Transverse colon (tissue), 4 donors: ENCODE measurements around the gene PAGE4. TPM values are rescaled to one million over a fixed set of nuclear protein-coding genes. Genes with fewer than 3 reads are reported as not detected.

Source experiments
- DNase-seq: peaks from one replicate; pipeline ENCODE4 v3.0.0-alpha.2; 2019
- H3K27ac ChIP-seq, 4 donors: fragments of 200-600 bp; sonication (generic); 2 replicates each; pipeline ENCODE4 v1.5.1; 2016 to 2018; ENCODE audit warnings: inconsistent platforms in 4 of 4
- H3K27me3 ChIP-seq: fragments of 200-600 bp; sonication (generic); 2 replicates; pipeline ENCODE4 v1.5.1; 2017; ENCODE audit warnings: inconsistent platforms
- H3K36me3 ChIP-seq, 4 donors: fragments of 200-600 bp; sonication (generic); 2 replicates each; pipeline ENCODE4 v1.5.1; 2017 to 2019; ENCODE audit warnings: inconsistent platforms in 4 of 4
- H3K4me1 ChIP-seq, 4 donors: fragments of 200-600 bp; sonication (generic); 2 replicates each; pipeline ENCODE4 v1.5.1; 2017 to 2020; ENCODE audit warnings: inconsistent platforms in 4 of 4
- H3K4me3 ChIP-seq, 4 donors: fragments of 200-600 bp; sonication (generic); 1 replicate in 1 of 4; 2 replicates in 3 of 4; pipeline versions ENCODE4 v1.5.1 to v1.6.1; 2017 to 2019; ENCODE audit warnings: inconsistent platforms in 4 of 4
- H3K9me3 ChIP-seq, 2 donors: fragments of 200-600 bp; sonication (generic); 2 replicates each; pipeline ENCODE4 v1.5.1; 2017 to 2019; ENCODE audit warnings: inconsistent platforms in 2 of 2
- EP300 ChIP-seq: sonication (generic); formaldehyde crosslinking; IDR thresholded peaks from one replicate; pipeline ENCODE4 v1.6.1; 2017; ENCODE audit warnings: antibody characterized with exemption, low read depth
- POLR2A ChIP-seq: fragments of 450-650 bp; IDR thresholded peaks from one replicate; pipeline ENCODE4 v1.6.1; 2016; ENCODE audit warnings: antibody characterized with exemption, mild to moderate bottlenecking, moderate library complexity
- POLR2AphosphoS5 ChIP-seq, 3 donors: sonication (generic); formaldehyde crosslinking; IDR thresholded peaks; one replicate each; pipeline ENCODE4 v1.6.1; 2016; ENCODE audit warnings: antibody characterized with exemption in 3 of 3
- whole genome bisulfite sequencing, 2 donors: methylation state at CpG; one replicate each; pipeline ENCODE4 v1.1.5; 2018; ENCODE audit warnings: low coverage in 1 of 2; 5-methylcytosine and 5-hydroxymethylcytosine counted together
- in situ Hi-C, 4 donors: fragments of 200-750 bp; cut with MboI; loops; one replicate each; pipeline versions ENCODE4 v1.15.0 to v1.15.1; 2017; ENCODE audit warnings: low sequenced_read_pairs in 3 of 4, low pct_ligation_motif_present in 1 of 4, low pct_unique_long_range_greater_than_20kb in 1 of 4
- intact Hi-C: fragments of 100-400 bp; cut with DNase I; formaldehyde crosslinking; loops from one replicate; pipeline ENCODE4 v1.15.1; 2023; ENCODE audit warnings: low total_unique reads
- total RNA-seq, 4 donors: library from RNA; depleted of rRNA; stranded (reverse); fragments of >200 nt; gene quantifications; one replicate each; pipeline ENCODE4 v1.1.0, GENCODE V29; 2016
- TF ChIP-seq, protein P1 (sequence below), 5 experiments: fragments of 200-600 bp in 3 of 5; fragments of 450-650 bp in 2 of 5; sonication (generic) in 3 of 5; IDR thresholded peaks; 1 replicate in 2 of 5; 2 replicates in 3 of 5; pipeline ENCODE4 v1.5.1; 2016 to 2017; ENCODE audit warnings: antibody characterized with exemption in 5 of 5, inconsistent platforms in 3 of 5, mild to moderate bottlenecking in 2 of 5, moderate library complexity in 1 of 5

PAGE4 gene
- total RNA-seq, 4 donors from 2014 or later = not detected

DNA sequence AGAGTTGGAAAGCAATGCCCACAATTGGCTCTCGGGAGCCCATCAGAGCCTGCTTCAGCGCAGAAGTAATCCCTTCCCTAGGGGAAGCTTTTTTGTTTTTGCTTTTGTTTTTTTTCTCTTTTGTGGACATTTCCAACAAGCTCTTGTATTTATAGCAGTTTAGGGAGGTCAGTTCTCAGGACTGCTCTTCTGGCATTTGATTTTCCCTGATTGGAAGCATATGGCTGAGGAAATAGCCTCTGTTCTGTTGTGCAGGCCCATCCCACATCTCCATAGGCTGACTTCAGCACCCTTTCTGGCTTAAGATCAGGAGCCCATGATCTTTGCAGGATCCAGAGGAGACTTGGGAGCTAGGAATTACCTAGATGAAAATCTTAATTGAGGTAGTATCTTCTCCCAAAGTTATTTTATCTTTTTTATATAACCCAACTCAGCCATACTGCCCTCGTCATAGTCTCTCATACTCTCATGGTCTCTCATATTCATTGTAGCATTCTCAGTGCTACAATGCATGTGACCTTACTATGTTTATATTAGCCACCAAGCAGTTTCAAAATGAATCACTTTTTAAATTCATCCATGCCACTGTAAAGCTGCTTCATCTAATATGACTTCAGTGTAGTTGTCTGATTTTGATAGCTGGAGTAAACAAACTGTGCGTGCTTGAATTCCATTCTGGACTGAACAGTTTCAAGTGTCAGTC, 16.7 kb downstream of the PAGE4 start:
- in situ Hi-C loops = no loop called here
- no peak for DNase-seq
- H3K4me3 ChIP-seq = no peak overlapping the region

DNA sequence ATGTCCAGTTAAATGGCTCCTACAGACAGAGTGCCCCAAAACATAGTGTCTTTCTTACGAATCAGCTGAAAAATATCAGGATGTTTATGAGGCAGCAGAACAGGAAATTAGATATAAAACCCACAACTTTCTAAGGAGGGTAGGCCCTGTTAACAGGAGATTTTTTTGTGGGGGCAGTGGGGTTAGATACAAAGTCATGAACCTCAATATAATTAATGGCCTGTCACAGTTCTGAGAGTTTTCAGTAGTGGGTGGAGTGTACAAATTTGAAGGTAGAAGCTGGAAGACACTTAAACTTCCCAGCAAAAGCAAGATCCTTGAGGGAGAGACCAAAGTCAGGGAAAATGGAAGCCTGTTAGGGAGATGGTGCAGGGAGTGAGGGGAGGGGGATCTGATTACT, 17.4 kb downstream of the PAGE4 start:
- no peaks in the 10 kb centered on the region for H3K4me1 ChIP-seq
- H3K9me3 ChIP-seq = no peaks in the 10 kb centered on the region
- H3K4me3 ChIP-seq = no peak overlapping the region
- H3K27ac ChIP-seq = no peak overlapping the region
- in situ Hi-C loops = no loop called here
- no peak for DNase-seq
- intact Hi-C loops = no loop called here
- no peaks in the 10 kb centered on the region for H3K36me3 ChIP-seq
- TF ChIP-seq POLR2AphosphoS5 (IDR thresholded peaks at IDR 0.05) (no peak), EP300 (no peak), POLR2A (no peak)
- TF ChIP-seq, protein P1, sequence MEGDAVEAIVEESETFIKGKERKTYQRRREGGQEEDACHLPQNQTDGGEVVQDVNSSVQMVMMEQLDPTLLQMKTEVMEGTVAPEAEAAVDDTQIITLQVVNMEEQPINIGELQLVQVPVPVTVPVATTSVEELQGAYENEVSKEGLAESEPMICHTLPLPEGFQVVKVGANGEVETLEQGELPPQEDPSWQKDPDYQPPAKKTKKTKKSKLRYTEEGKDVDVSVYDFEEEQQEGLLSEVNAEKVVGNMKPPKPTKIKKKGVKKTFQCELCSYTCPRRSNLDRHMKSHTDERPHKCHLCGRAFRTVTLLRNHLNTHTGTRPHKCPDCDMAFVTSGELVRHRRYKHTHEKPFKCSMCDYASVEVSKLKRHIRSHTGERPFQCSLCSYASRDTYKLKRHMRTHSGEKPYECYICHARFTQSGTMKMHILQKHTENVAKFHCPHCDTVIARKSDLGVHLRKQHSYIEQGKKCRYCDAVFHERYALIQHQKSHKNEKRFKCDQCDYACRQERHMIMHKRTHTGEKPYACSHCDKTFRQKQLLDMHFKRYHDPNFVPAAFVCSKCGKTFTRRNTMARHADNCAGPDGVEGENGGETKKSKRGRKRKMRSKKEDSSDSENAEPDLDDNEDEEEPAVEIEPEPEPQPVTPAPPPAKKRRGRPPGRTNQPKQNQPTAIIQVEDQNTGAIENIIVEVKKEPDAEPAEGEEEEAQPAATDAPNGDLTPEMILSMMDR (IDR thresholded peaks at IDR 0.05) = no peak
- WGBS, 2 donors = 53 to 75% methylated on average over 1 of the region's 1 CpG
- no peaks in the 10 kb centered on the region for H3K27me3 ChIP-seq

More for the DNA sequence above, 16.7 kb downstream of the PAGE4 start:
- Histone ChIP-seq H3K36me3 (no peaks in the 10 kb centered on the region), H3K27me3 (no peaks in the 10 kb centered on the region), H3K4me1 (no peaks in the 10 kb centered on the region), H3K9me3 (no peaks in the 10 kb centered on the region), H3K27ac (no peak overlapping the region)
- TF ChIP-seq EP300 = no peak
- TF ChIP-seq POLR2A = no peak
- 71% methylated on average over 4 of the region's 4 CpGs; no CpG with 5 or more reads in 1 of the 2 donors for WGBS, 2 donors
- intact Hi-C loops = no loop called here

DNA sequence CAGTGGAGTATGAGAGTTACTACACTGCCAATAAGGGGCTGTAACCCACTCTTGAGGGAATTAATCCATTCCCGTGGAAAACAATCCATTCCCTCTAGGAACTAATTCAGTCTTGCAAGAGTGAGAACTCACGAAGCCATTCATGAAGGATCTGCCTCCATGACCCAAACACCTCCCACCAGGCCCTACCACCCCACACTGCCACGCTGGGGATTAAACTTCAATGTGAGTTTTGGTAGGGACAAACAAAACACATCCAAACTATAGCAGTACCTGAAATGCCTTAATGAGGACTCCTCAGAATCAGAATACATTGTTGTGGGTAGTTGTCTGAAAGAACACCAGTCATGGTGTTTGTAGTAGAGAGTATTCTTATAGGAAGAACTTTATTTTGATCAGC, 19.2 kb downstream of the PAGE4 start:
- in situ Hi-C loops = no loop called here
- Histone ChIP-seq H3K27me3 (no peaks in the 10 kb centered on the region), H3K4me3 (no peak overlapping the region), H3K36me3 (no peaks in the 10 kb centered on the region), H3K4me1 (no peaks in the 10 kb centered on the region), H3K27ac (no peak overlapping the region), H3K9me3 (no peaks in the 10 kb centered on the region)
- intact Hi-C loops = no loop called here
- DNase-seq = no peak
- WGBS, 2 donors = 80% methylated on average over 1 to 3 of the region's 3 CpGs
- no peak for TF ChIP-seq EP300
- TF ChIP-seq POLR2A = no peak
- TF ChIP-seq, protein P1 (IDR thresholded peaks at IDR 0.05) = no peak
- no peak for TF ChIP-seq POLR2AphosphoS5 (IDR thresholded peaks at IDR 0.05)

DNA sequence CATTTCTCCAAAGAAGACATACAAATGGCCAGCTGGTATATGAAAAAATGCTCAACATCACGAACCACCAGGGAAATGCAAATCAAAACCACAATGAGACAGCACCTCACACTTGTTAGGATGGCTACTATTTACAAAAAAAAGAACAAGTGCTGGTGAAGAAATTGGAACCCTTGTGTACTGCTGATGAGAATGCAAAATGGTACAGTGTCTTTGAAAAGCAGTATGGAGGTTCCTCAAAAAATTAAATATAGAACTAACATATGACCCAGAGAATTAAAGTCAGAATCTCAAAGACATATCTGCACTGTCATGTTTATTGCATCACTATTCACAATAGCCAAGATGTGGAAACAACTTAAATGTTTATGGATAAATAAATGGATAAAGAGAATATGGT, 20.9 kb downstream of the PAGE4 start:
- Histone ChIP-seq H3K36me3 (no peaks in the 10 kb centered on the region), H3K9me3 (no peaks in the 10 kb centered on the region), H3K27ac (no peak overlapping the region), H3K27me3 (no peaks in the 10 kb centered on the region), H3K4me1 (no peaks in the 10 kb centered on the region), H3K4me3 (no peak overlapping the region)
- TF ChIP-seq EP300 (no peak), POLR2AphosphoS5 (IDR thresholded peaks at IDR 0.05) (no peak), POLR2A (no peak)
- TF ChIP-seq, protein P1 (IDR thresholded peaks at IDR 0.05) = no peak
- WGBS, 2 donors = 36% methylated on average over 1 of the region's 1 CpG; no CpG with 5 or more reads in 1 of the 2 donors
- no peak for DNase-seq
- in situ Hi-C loops (no loop called here), intact Hi-C loops (no loop called here)

DNA sequence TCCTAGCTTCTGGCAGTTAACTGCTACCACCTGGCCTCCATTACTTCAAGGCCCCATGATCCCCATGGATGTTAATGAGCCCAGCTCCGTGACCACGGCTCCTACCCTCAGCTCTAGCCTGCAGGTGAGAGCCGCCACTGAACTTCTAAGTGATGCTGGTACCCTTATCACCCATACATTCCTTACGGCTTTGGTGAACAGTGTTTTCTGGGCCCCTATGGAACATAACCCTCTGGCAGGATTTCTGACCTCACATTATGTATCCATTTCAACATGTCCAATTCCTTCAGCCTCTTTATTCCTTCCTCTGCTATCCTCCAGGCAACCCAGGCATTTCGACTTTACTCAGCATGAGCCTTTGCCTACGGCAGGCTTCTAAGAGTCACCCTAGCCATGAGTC, 24.6 kb downstream of the PAGE4 start:
- no peaks in the 10 kb centered on the region for H3K27me3 ChIP-seq
- H3K4me1 ChIP-seq = no peaks in the 10 kb centered on the region
- no peak overlapping the region for H3K27ac ChIP-seq
- WGBS, 2 donors = 84 to 100% methylated on average over 1 to 6 of the region's 6 CpGs
- H3K36me3 ChIP-seq = no peaks in the 10 kb centered on the region
- TF ChIP-seq POLR2A = no peak
- no peak for TF ChIP-seq POLR2AphosphoS5 (IDR thresholded peaks at IDR 0.05)
- TF ChIP-seq EP300 = no peak
- TF ChIP-seq, protein P1 (IDR thresholded peaks at IDR 0.05) = no peak
- intact Hi-C loops (no loop called here), in situ Hi-C loops (no loop called here)
- H3K4me3 ChIP-seq = no peak overlapping the region
- DNase-seq = no peak
- no peaks in the 10 kb centered on the region for H3K9me3 ChIP-seq
